Measurements from ENCODE around the gene SF3B3.
"Not testable (repeated sequence)": the region's sequence is repeated elsewhere in the genome, so short reads cannot be mapped to it uniquely, and the experiment has no call there.

Gene SF3B3

GRCh38 chr16:70568601-70569237 is 45.1 kb downstream of the SF3B3 start:
- no peak for DNase-seq (ENCODE audit: low read depth)

DNA sequence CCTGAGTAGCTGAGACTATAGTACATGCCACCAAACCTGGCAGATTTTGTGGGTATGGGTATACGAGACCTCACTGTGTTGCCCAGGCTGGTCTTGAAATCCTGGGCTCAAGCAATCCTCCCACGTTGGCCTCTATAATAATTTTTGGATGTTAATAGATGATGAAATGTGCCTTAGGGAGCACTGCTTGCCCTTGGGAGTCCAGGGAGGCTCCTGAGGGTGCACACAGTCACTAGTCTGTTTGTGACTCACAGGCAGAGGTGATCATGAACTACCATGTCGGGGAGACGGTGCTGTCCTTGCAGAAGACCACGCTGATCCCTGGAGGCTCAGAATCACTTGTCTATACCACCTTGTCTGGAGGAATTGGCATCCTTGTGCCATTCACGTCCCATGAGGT is 46.1 kb downstream of the SF3B3 start:
- DNase-seq (ENCODE audit: low read depth): no peak

DNA sequence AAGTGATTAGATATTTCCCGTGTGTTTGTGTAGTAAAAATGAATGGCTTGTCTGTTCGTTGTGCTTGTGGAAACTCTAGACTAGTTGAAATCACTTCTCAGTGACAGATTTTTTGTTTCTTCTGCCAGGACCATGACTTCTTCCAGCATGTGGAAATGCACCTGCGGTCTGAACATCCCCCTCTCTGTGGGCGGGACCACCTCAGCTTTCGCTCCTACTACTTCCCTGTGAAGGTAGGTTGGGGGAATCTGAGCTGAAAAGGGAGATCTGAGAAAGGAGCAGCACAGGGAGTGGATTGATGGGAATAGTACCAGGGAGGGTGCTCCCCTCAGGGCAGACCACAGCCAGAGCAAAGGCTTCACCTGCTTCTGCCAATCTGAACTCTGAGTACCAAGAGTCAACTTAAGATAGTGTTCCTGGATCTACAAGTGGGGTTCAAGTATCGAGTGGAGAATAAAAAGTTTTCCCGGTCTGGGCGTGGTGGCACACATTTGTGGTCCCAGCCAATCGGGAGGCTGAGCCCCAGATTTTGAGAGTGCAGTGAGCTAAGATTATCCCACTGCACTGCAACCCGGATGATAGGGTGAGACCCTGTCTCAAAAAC is 47.5 kb downstream of the SF3B3 start:
- no peak for DNase-seq (ENCODE audit: low read depth)

- no peak for DNase-seq (ENCODE audit: low read depth)
Observed at GRCh38 chr16:70571623-70572022, 48.0 kb downstream of the SF3B3 start.

- DNase-seq (ENCODE audit: low read depth): no peak
Observed at GRCh38 chr16:70572050-70572925, 48.7 kb downstream of the SF3B3 start.

GRCh38 chr16:70572926-70573270 is 49.3 kb downstream of the SF3B3 start:
- DNase-seq (ENCODE audit: low read depth): no peak

DNA sequence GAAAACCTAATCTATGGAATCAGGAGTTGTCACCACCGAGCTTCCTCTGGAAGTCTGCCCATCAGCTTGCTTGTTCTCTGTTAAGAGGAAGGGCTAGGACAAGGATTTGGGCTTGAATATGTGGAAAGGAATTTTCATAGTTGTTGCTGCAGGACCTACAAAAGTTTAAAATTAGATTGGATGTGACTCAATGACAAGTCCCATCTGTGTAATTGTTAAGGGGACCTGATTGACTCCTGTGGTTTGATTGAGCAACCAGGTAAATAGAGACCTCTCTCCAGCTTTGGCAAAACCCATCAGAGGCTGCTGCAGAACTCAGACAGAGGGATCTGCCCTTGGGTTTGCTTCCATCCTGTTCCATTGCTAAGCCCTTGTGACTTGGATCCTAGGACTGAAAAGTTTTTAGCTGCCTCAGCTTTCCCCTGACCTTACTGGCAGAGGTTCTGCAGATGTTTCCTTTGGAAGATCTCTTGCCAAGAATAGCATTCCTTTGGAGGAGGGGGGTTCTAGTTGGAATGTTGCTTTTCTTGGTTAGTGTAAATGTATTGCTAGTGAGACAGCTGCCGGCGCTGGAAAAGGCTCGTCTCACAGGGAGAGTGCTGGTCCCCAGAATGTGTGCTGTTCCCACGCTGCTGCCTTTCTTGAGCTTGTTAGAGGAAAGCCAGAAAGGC is 50.0 kb downstream of the SF3B3 start:
- DNase-seq (ENCODE audit: low read depth): no peak

DNA sequence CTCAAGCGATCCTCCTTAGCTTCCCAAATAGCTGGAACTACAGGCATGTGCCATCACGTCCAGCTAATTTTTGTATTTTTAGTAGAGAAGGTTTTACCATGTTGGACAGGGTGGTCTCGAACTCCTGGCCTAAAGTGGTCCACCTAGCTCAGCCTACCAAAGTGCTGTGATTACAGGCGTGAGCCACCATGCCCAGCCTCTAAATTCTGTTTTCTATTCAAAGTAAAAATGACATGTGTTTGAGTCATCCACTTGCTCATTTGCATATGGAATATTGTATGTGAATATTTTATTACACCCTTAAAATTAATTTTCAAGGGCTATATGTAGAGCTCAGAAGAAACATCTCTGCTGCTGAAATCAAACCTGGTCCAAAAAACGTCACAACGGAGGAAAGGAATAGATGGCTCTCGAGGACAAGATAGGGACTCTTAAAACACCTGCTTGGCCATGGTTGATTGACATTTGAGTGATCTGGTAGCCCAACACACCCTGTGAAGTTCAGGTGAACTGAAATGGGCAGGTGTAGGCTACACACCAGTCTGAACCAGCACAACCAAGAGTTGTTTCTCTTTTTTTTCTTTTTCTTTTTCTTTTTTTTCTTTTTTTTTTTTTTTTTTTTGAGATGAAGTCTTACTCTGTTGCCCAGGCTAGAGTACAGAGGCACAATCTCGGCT is 51.1 kb downstream of the SF3B3 start:
- DNase-seq (ENCODE audit: low read depth): no peak

DNA sequence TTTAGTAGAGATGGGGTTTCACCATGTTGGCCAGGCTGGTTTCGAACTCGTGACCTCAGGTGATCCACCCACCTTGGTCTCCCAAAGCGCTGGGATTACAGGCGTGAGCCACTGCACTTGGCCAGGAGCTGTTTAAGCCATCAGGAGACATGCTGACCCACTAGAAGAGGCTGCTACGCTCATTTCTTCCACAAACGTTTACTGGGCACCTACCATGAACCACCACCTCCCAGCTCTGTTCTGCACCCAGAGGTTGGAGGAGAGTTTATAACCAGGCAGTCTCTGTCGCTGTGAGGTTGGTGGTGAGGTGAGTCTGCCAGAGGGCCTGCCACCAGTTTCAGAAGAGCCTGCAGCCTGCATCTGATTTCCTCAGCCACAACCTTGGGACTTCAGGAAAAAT is 51.8 kb downstream of the SF3B3 start:
- no peak for DNase-seq (ENCODE audit: low read depth)

GRCh38 chr16:70576431-70577255 is 53.0 kb downstream of the SF3B3 start:
- DNase-seq (ENCODE audit: low read depth): no peak

DNA sequence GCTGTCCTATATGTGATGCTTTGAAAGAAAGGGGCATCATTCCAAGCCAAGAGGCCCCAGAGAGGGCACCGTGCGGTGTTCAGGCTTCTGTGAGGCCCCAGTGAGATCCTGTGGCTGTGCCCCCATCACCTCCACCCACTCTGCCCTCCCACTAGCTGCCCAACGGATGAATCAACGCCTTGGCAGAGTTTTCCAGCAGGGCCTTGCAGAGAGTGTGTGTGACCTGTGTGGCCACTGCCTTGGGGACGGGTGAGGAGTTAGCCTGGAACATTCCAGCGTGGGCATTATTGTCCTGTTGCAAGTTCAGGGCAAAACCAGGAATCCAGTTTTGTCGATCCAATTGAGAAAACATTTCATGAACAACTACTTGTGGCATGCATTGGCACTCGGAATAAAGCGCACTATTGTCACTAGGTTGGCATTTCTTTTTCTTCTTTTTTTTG is 53.7 kb downstream of the SF3B3 start:
- no peak for DNase-seq (ENCODE audit: low read depth)

DNA sequence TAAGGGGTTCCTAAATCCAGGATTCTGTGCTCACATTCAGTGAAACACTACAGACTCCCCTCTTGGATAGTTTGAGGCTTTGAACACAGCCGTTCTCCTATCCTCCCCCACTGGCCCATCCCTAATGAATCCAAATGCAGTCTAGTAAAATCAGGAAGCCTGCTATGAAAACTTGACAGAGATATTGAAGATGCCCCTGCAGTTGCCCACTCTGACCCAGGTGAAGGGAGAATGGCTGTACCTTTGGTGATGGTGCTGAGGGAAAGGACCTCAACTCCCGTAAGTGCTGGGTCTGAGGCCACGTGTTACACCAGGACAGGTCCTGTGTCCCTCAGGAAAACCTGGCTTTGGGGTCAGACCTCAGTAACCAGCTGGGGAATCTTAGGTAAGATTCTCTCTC is 54.4 kb downstream of the SF3B3 start:
- no peak for DNase-seq (ENCODE audit: low read depth)

- no peak for DNase-seq (ENCODE audit: low read depth)
Observed at GRCh38 chr16:70579248-70579647, 55.6 kb downstream of the SF3B3 start.

- DNase-seq (ENCODE audit: low read depth): no peak
Observed at GRCh38 chr16:70579648-70580630, 56.3 kb downstream of the SF3B3 start.

DNA sequence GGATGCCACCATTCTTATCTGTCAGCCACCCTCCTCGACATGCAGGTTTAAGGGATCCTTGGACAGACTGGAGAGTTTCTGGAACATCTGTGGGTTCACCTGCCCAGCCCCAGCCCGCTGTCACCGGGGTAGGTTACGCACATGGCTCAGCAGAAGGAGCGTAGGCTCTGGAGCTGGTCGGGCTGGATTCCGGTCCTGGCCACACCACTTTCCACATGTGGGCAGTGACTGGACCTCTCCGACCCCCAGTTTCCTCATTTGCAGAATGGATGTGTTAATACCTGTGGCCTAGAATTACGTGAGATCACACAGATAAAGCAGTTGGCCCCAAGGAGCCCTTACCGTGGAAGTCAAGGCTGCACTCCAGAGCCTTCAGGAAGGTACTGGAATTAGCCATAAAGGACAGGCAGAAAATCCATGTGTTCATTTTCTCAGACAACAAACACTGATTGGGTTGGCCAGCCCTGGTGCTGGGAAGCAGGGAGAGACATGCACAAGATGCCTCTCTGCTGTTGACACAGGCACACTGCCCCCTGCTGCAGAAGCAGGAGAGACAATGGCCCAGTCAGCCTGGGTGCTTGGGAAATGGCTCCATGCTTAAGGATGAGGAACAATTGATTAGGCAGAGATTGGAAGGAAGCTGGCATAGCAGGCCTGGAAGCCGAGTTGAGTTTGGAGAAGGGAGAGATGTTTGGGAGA is 58.8 kb downstream of the SF3B3 start:
- no peak for DNase-seq (ENCODE audit: low read depth)

GRCh38 chr16:70586731-70587130 is 63.1 kb downstream of the SF3B3 start:
- DNase-seq (ENCODE audit: low read depth): no peak

- no peak for DNase-seq (ENCODE audit: low read depth)
Observed at GRCh38 chr16:70588565-70588964, 64.9 kb downstream of the SF3B3 start.

GRCh38 chr16:70589416-70589815 is 65.8 kb downstream of the SF3B3 start:
- not testable (repeated sequence) for DNase-seq (ENCODE audit: low read depth)

DNA sequence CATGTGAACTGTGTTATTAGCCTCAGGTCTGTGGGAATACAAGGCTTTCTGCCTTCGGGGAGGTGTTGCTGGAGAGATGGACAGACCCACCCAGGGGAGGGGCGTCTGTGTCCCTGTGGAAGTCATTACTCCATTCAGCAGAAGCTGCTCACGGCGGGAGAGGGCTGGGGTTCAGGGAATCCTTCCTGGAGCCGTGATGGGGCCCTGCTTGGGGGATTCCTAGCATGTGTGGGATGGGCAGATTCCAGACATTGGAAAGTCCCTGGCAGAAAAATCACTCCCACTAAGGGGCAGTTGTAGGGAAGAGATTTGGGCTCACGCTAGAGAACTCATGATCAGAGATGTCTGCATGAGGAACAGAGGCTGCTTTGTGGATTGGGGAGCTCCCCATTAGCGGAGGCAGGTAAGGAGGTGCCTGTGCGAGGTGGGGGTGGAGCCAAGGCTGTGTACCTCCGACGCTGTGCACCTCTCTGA is 66.4 kb downstream of the SF3B3 start:
- DNase-seq (ENCODE audit: low read depth): no peak
